Measurements from ENCODE around the gene LTBP2.

- TF ChIP-seq POLR2A (IDR thresholded peaks at IDR 0.05; ENCODE audit: low read length) = no peak
- no peak for TF ChIP-seq GATA1 (IDR thresholded peaks at IDR 0.05; ENCODE audit: low read depth, low read length)
Observed at GRCh38 chr14:74478996-74479635, 132.9 kb downstream of the LTBP2 start.
